ENCODE results near the gene CST3.
"Not testable (repeated sequence)": the region's sequence is repeated elsewhere in the genome, so short reads cannot be mapped to it uniquely, and the experiment has no call there.

CST3 gene

GRCh38 chr20:23661002-23661429 lies 23.3 kb upstream of the CST3 start:
- no peak for DNase-seq

GRCh38 chr20:23659989-23660837 lies 22.5 kb upstream of the CST3 start:
- no peak for DNase-seq

- not testable (repeated sequence) for DNase-seq
These were observed 21.8 kb upstream of the CST3 start for GRCh38 chr20:23659610-23659988.

GRCh38 chr20:23658989-23659609 lies 21.3 kb upstream of the CST3 start:
- no peak for DNase-seq

DNA sequence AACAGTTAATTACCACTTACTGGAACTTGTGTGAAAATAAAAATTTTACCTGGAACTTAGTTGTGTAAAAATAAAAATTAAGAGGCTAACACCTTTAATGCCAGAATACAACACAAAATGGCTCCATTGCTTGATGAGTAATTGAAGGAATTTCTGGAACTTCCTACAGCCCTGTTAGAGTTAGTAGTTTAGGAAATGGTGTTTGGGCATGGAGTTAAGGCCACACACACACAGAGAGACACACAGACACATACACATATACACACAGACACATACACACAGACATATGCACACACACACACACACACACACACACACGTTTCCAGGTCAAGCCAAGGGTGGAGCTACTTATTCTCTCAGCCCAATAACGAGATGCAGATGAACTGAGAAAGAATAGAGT lies 20.6 kb upstream of the CST3 start:
- no peak for DNase-seq

DNA sequence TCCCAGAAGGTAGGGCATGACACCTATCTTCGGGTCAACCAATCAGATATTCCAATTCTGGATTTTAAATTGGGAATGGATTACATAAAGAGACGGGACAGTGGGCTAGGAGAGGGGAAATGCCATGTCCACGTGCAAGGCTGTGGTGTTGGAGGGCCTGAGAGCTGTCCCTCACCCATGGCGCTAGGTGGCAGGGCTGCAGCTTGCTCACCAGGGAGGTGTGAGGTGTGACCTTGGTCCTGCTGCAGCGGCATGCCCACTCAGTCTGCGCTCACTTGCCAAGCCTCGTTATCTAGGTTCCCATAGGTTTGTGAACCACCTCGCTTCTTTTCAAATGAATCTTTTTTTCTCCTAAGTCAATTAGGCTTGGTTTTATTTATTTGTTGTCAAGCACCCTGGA lies 19.4 kb upstream of the CST3 start:
- DNase-seq: no peak

- DNase-seq: no peak
These were observed 18.6 kb upstream of the CST3 start for GRCh38 chr20:23656372-23656771.

DNA sequence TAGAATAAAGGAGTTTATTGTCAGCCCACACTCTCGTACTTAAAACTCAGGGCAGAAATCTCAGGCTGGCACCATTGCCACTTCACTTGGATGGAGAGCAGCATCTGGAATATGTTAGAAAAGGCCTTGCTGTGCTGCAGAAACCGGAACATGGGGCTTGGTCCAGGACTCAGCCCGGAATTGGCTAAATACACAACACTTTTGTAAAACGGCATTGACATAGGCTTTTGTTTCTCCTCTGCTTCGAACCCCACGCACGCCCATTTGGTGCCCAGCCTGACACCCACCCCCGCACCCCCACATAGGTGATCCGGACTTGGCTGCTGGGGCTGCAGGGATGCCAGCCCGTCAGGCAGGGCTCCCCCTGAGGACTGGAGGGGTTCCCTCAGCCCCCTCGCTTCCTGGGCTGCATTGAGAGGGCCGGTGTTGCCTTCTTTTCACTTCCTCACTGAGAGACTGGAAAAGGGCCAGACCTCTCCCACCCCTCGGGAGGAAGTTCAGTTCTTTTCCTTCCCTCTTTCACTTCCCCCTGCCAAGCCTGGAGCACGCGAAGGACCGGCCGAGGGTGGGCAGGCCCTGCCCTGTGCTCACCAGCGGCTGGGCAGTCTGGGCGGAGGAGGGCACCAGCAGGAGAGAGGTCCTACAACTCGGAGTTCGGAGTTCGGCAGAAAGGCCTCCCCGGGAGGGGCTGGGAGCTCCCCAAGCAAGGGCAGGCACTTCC lies 17.9 kb upstream of the CST3 start:
- DNase-seq: peak; percentile 45

DNA sequence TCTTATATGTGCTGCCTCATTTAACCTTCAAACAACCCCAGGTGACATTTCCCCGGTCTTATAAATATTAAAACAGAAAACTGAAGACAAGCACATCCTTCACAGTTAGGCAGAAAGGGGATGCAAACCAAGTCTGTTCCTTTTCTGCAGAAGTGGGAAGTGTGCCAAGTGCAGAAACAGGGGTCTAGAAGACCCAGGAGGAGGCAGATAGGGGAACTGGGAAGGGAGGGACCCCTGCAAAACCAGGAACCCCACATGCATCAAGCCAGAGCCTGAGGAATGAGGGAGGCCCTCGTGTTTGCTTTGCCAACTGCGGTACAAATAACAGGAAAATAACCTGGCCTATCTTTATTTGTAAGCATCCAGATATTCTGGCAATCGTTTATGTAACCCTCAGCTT lies 17.0 kb upstream of the CST3 start:
- DNase-seq: no peak

GRCh38 chr20:23654000-23654399 lies 16.2 kb upstream of the CST3 start:
- no peak for DNase-seq

GRCh38 chr20:23653400-23653938 lies 15.7 kb upstream of the CST3 start:
- DNase-seq: no peak

- no peak for DNase-seq
These were observed 15.2 kb upstream of the CST3 start for GRCh38 chr20:23652926-23653325.

- no peak for DNase-seq
These were observed 14.6 kb upstream of the CST3 start for GRCh38 chr20:23652371-23652770.

- DNase-seq: no peak
These were observed 13.4 kb upstream of the CST3 start for GRCh38 chr20:23651117-23651516.

DNA sequence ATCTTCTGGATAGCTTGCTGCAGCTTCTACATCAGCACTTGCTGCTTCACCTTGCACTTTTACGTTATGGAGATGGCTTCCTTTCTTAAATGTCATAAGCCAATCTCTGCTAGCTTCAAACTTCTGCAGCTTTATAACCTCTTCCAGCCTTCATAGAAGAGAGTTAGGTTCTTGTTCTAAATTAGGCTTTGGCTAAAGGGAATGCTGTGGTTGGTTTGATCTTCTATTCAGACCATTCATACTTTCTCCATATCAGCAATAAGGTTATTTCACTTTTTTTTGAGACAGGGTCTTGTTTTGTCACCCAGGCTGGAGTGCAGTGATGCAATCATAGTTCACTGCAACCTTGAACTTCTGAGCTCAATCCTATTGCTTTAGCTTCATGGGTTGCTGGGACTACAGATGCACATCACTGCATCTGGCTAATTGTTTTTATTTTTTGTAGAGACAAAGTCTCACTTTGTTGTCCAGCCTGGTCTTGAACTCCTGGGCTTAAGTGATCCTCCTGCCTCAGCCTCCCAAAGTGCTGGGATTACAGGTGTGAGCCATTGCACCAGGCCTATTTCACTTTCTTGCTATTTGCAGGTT lies 12.2 kb upstream of the CST3 start:
- DNase-seq: no peak

DNA sequence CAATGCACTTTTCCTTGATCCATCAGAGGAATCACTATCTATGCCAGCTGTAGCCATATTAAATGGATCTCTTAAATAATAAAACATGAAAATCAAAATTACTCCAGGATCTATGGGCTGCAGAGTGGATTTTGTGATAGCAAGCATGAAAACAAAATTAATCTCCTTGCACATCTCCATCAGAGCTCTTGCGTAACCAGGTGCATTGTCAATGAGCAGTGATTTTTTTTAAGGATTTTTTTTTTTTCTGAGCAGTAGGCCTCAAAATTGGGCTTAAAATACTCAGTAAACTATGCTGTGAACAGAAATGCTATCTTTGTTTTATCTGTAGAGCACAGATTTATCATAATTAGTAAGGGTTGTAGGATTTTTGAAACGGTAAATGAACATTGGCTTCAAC lies 11.5 kb upstream of the CST3 start:
- DNase-seq: no peak

- no peak for DNase-seq
These were observed 9.6 kb upstream of the CST3 start for GRCh38 chr20:23647346-23647745.

- DNase-seq: no peak
These were observed 8.5 kb upstream of the CST3 start for GRCh38 chr20:23646106-23646873.

- no peak for DNase-seq
These were observed 7.8 kb upstream of the CST3 start for GRCh38 chr20:23645575-23645974.

- no peak for DNase-seq
These were observed 6.4 kb upstream of the CST3 start for GRCh38 chr20:23644164-23644563.

GRCh38 chr20:23643659-23644058 lies 5.9 kb upstream of the CST3 start:
- peak; percentile 29 for DNase-seq
